Measurements from ENCODE around the gene CARD6. TPM values are rescaled to one million over a fixed set of nuclear protein-coding genes. Genes with fewer than 3 reads are reported as not detected.
"Not testable (repeated sequence)": the region's sequence is repeated elsewhere in the genome, so short reads cannot be mapped to it uniquely, and the experiment has no call there.

Gene CARD6
- total and polyA plus RNA-seq, 10 donors = 3.8 to 37.1 (median 30.5) TPM

- no peak for DNase-seq
- H3K27ac ChIP-seq = no peak overlapping the region
- intact Hi-C loops (cut with DNase I; ENCODE audit: low total_unique reads) = no loop called here
- H3K9me3 ChIP-seq = no peaks in the 10 kb centered on the region
- H3K4me3 ChIP-seq = no peak overlapping the region
- 90 to 100% (median 96%) methylated on average over 1 of the region's 1 CpG for WGBS, 5 donors
- no peaks in the 10 kb centered on the region for H3K27me3 ChIP-seq (replicated peaks in 1 of 7)
- peaks cover 0 to 72% (median 24%) of the 10 kb centered on the region in 6 donors for H3K4me1 ChIP-seq
- TF ChIP-seq CTCF (IDR thresholded peaks at IDR 0.05 in 8 of 11, conservative IDR thresholded peaks at IDR 0.05 in 3 of 11) (no peak), POLR2A (IDR thresholded peaks at IDR 0.05) (no peak), POLR2AphosphoS5 (IDR thresholded peaks at IDR 0.05) (no peak)
- peaks cover 0 to 66% (median 8%) of the 10 kb centered on the region in 6 donors for H3K36me3 ChIP-seq
Measured at GRCh38 chr5:40847525-40847924, 6.4 kb downstream of the CARD6 start.

- peaks cover 0 to 13% (median 5%) of the 10 kb centered on the region in 6 donors for H3K4me1 ChIP-seq
- H3K27ac ChIP-seq = no peak overlapping the region
- 54 to 82% (median 71%) methylated on average over 4 of the region's 4 CpGs for WGBS, 5 donors
- intact Hi-C loops (cut with DNase I; ENCODE audit: low total_unique reads) = no loop called here
- no peak for DNase-seq
- peaks cover 0 to 76% (median 24%) of the 10 kb centered on the region in 6 donors for H3K36me3 ChIP-seq
- TF ChIP-seq POLR2A (IDR thresholded peaks at IDR 0.05) (no peak), POLR2AphosphoS5 (IDR thresholded peaks at IDR 0.05) (no peak), CTCF (IDR thresholded peaks at IDR 0.05 in 8 of 11, conservative IDR thresholded peaks at IDR 0.05 in 3 of 11) (no peak)
- no peak overlapping the region for H3K4me3 ChIP-seq
- H3K9me3 ChIP-seq = no peaks in the 10 kb centered on the region
- no peaks in the 10 kb centered on the region for H3K27me3 ChIP-seq (replicated peaks in 1 of 7)
Measured at GRCh38 chr5:40853632-40854192, 12.5 kb downstream of the CARD6 start.

- H3K36me3 ChIP-seq = peaks cover 0 to 6% (median 0%) of the 10 kb centered on the region in 6 donors
- no peak overlapping the region for H3K4me3 ChIP-seq
- no peak overlapping the region for H3K27ac ChIP-seq
- no peaks in the 10 kb centered on the region for H3K27me3 ChIP-seq (replicated peaks in 1 of 7)
- no peak for DNase-seq
- H3K4me1 ChIP-seq = no peaks in the 10 kb centered on the region
- H3K9me3 ChIP-seq = peaks cover 0 to 22% (median 18%) of the 10 kb centered on the region in 8 donors
- intact Hi-C loops (cut with DNase I; ENCODE audit: low total_unique reads) = no loop called here
- TF ChIP-seq POLR2A (IDR thresholded peaks at IDR 0.05) (no peak), POLR2AphosphoS5 (IDR thresholded peaks at IDR 0.05) (no peak), CTCF (IDR thresholded peaks at IDR 0.05 in 8 of 11, conservative IDR thresholded peaks at IDR 0.05 in 3 of 11) (no peak)
Measured at GRCh38 chr5:40860711-40861110, 19.5 kb downstream of the CARD6 start.

GRCh38 chr5:40865004-40865403 lies 23.8 kb downstream of the CARD6 start:
- H3K27me3 ChIP-seq (replicated peaks in 1 of 7); H3K27ac ChIP-seq; H3K36me3 ChIP-seq; intact Hi-C loops (cut with DNase I; ENCODE audit: low total_unique reads); H3K4me1 ChIP-seq; DNase-seq; H3K4me3 ChIP-seq: not testable (repeated sequence)
- 88 to 96% (median 91%) methylated on average over 5 of the region's 5 CpGs for WGBS, 5 donors
- H3K9me3 ChIP-seq = peaks cover 0 to 22% (median 18%) of the 10 kb centered on the region in 8 donors

Data from spleen (tissue), 11 donors.